CD14-positive monocyte (primary cell): ENCODE data around the gene REPIN1. TPM values are rescaled to one million over a fixed set of nuclear protein-coding genes. Genes with fewer than 3 reads are reported as not detected.

Experiments
- DNase-seq, 3 donors: peaks; one replicate each; pipeline ENCODE4 v3.0.0-alpha.2; 2011 to 2022
- H2AFZ ChIP-seq: 2 replicates; pipeline ENCODE4 v1.6.0; 2012; ENCODE audit warnings: mild to moderate bottlenecking, low read depth, low read length, inconsistent platforms; ENCODE audit not compliant: insufficient read depth, poor library complexity, severe bottlenecking
- H3K27ac ChIP-seq, 2 donors: 1 replicate in 1 of 2; 2 replicates in 1 of 2; pipeline ENCODE4 v1.5.1; 2012 to 2013; ENCODE audit warnings: low read length in 2 of 2, control low read depth in 1 of 2, inconsistent platforms in 1 of 2, low read depth in 1 of 2, mild to moderate bottlenecking in 1 of 2
- H3K27me3 ChIP-seq, 2 donors: one replicate each; pipeline versions ENCODE4 v1.6.0 to v1.6.1; 2011 to 2013; ENCODE audit warnings: low read length in 2 of 2; ENCODE audit not compliant: control insufficient read depth in 2 of 2, insufficient read depth in 2 of 2
- H3K36me3 ChIP-seq, 2 donors: replicated peaks in 1 of 2; 1 replicate in 1 of 2; 2 replicates in 1 of 2; pipeline versions ENCODE4 v1.5.1 to v1.6.1; 2012 to 2013; ENCODE audit warnings: low read length in 2 of 2, control low read depth in 1 of 2, inconsistent platforms in 1 of 2, mild to moderate bottlenecking in 1 of 2; ENCODE audit not compliant: insufficient read depth in 2 of 2, control insufficient read depth in 1 of 2
- H3K4me1 ChIP-seq, 2 donors: 1 replicate in 1 of 2; 2 replicates in 1 of 2; pipeline versions ENCODE4 v1.5.1 to v1.6.1; 2012 to 2013; ENCODE audit warnings: low read length in 2 of 2, control low read depth in 1 of 2, inconsistent platforms in 1 of 2, mild to moderate bottlenecking in 1 of 2, moderate library complexity in 1 of 2; ENCODE audit not compliant: insufficient read depth in 2 of 2, control insufficient read depth in 1 of 2
- H3K4me2 ChIP-seq: replicated peaks from 2 replicates; pipeline ENCODE3; 2012; ENCODE audit warnings: low read length, moderate library complexity, mild to moderate bottlenecking; ENCODE audit not compliant: poor library complexity, severe bottlenecking; ENCODE audit errors: extremely low read depth
- H3K4me3 ChIP-seq, 3 experiments: fragments of 200-600 bp in 1 of 3; sonication (generic) in 1 of 3; replicated peaks in 1 of 3; 1 replicate in 2 of 3; 2 replicates in 1 of 3; pipeline ENCODE4 v1.5.1; 2011 to 2013; ENCODE audit warnings: low read length in 3 of 3, mild to moderate bottlenecking in 3 of 3, control low read depth in 2 of 3, low read depth in 2 of 3, inconsistent platforms in 1 of 3, moderate library complexity in 1 of 3
- H3K79me2 ChIP-seq: 2 replicates; pipeline ENCODE4 v1.6.0; 2012; ENCODE audit warnings: mild to moderate bottlenecking, control low read depth, inconsistent platforms, low read length, moderate library complexity; ENCODE audit not compliant: insufficient read depth
- H3K9ac ChIP-seq: 2 replicates; pipeline ENCODE4 v1.6.0; 2017; ENCODE audit warnings: low read length, mild to moderate bottlenecking; ENCODE audit not compliant: insufficient read depth, poor library complexity, severe bottlenecking
- H3K9me3 ChIP-seq, 2 donors: replicated peaks in 1 of 2; 1 replicate in 1 of 2; 2 replicates in 1 of 2; pipeline versions ENCODE4 v1.5.1 to v1.6.1; 2012 to 2013; ENCODE audit warnings: low read length in 2 of 2, control low read depth in 1 of 2; ENCODE audit not compliant: control insufficient read depth in 1 of 2, insufficient read depth in 1 of 2
- H4K20me1 ChIP-seq: 2 replicates; pipeline ENCODE4 v1.6.0; 2012; ENCODE audit warnings: mild to moderate bottlenecking, low read length, control low read depth, moderate library complexity; ENCODE audit not compliant: insufficient read depth
- H3K27ac Mint-ChIP-seq, 7 donors: one replicate each; pipeline ENCODE4 v1.8.0; 2020; ENCODE audit warnings: mild to moderate bottlenecking in 7 of 7, mixed read lengths in 7 of 7, moderate library complexity in 6 of 7, inconsistent platforms in 2 of 7
- H3K27me3 Mint-ChIP-seq, 3 donors: one replicate each; pipeline ENCODE4 v1.8.0; 2021 to 2022; ENCODE audit warnings: low read depth in 3 of 3, mild to moderate bottlenecking in 3 of 3, mixed read lengths in 3 of 3, moderate library complexity in 3 of 3, inconsistent platforms in 1 of 3
- H3K36me3 Mint-ChIP-seq, 2 donors: one replicate each; pipeline ENCODE4 v1.8.0; 2020; ENCODE audit warnings: mixed read lengths in 2 of 2, inconsistent platforms in 1 of 2, mild to moderate bottlenecking in 1 of 2
- H3K4me1 Mint-ChIP-seq: one replicate; pipeline ENCODE4 v1.8.0; 2020; ENCODE audit warnings: mild to moderate bottlenecking, mixed read lengths
- H3K4me3 Mint-ChIP-seq, 2 donors: one replicate each; pipeline ENCODE4 v1.8.0; 2020; ENCODE audit warnings: mild to moderate bottlenecking in 2 of 2, mixed read lengths in 2 of 2, moderate library complexity in 1 of 2
- H3K9me3 Mint-ChIP-seq, 7 donors: one replicate each; pipeline ENCODE4 v1.8.0; 2020 to 2022; ENCODE audit warnings: mixed read lengths in 7 of 7, mild to moderate bottlenecking in 6 of 7, moderate library complexity in 6 of 7, inconsistent platforms in 2 of 7
- WGBS: methylation state at CpG from one replicate; pipeline ENCODE4 v1.1.5; 2013; ENCODE audit warnings: missing lambda C conversion rate; ENCODE audit not compliant: insufficient coverage; 5-methylcytosine and 5-hydroxymethylcytosine counted together
- intact Hi-C, 2 donors: fragments of 100-400 bp; cut with micrococcal nuclease; formaldehyde crosslinking; loops; one replicate each; pipeline versions ENCODE4 v1.15.0 to v1.15.1; 2023
- polyA plus RNA-seq, 3 donors: library from polyadenylated mRNA; depleted of rRNA in 1 of 3; unstranded in 2 of 3; stranded (reverse) in 1 of 3; fragments of 300-500 nt in 2 of 3; fragments of >200 nt in 1 of 3; fragmentation: Illumina TruSeq in 2 of 3; gene quantifications; 1 replicate in 2 of 3; 2 replicates in 1 of 3; pipeline ENCODE4 v1.2.3, GENCODE V29; 2012 to 2021
- TF ChIP-seq, protein P1 (sequence below): fragments of 200-600 bp; IDR thresholded peaks from one replicate; pipeline ENCODE4 v1.8.0; 2022; ENCODE audit warnings: antibody characterized with exemption, mild to moderate bottlenecking

The REPIN1 gene
- polyA plus RNA-seq, 3 donors, result 32.7 to 42.9 (median 39.0) TPM

DNA sequence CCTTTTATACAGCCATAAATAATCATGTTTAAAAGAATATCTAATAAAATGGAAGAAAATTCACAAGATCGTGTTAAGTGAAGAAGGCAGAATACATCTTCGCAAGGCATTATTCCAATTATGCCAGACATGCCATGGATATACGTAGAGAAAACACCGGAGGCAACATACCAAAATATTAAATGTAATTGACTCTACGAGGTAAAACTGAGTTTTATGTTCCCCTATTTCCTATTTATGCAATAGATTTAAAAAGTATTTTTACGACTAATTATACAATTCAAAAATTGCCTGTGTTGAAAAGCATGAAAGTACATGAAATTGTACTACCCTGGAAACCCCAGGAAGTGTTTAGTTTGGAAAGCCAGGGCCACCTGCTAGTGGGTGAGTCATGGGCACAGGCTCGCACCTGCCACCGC, 936 bp upstream of the REPIN1 start:
- peaks cover 64% of the 10 kb centered on the region for H3K4me1 Mint-ChIP-seq
- Histone ChIP-seq H3K36me3 (peaks cover 14 to 24% of the 10 kb centered on the region in 2 donors), H3K79me2 (peaks cover 41% of the 10 kb centered on the region), H3K9me3 (no peaks in the 10 kb centered on the region), H3K9ac (peak overlapping the region; percentile 93), H3K27me3 (no peaks in the 10 kb centered on the region), H3K27ac (peak overlapping the region; percentile 83 to 95), H4K20me1 (peaks cover 36% of the 10 kb centered on the region), H3K4me3 (peak overlapping the region; percentile 53 to 91 (median 58)), H3K4me2 (peak overlapping the region; percentile 95), H3K4me1 (peaks cover 64 to 76% of the 10 kb centered on the region in 2 donors), H2AFZ (peak overlapping the region; percentile 92)
- intact Hi-C loops, result loop anchor here (5.0 to 10.0 kb wide), 2 partner anchors 417 to 525 kb away; no protein-coding TSS in a partner anchor
- peaks cover 8 to 19% of the 10 kb centered on the region in 2 donors for H3K36me3 Mint-ChIP-seq
- TF ChIP-seq, protein P1, sequence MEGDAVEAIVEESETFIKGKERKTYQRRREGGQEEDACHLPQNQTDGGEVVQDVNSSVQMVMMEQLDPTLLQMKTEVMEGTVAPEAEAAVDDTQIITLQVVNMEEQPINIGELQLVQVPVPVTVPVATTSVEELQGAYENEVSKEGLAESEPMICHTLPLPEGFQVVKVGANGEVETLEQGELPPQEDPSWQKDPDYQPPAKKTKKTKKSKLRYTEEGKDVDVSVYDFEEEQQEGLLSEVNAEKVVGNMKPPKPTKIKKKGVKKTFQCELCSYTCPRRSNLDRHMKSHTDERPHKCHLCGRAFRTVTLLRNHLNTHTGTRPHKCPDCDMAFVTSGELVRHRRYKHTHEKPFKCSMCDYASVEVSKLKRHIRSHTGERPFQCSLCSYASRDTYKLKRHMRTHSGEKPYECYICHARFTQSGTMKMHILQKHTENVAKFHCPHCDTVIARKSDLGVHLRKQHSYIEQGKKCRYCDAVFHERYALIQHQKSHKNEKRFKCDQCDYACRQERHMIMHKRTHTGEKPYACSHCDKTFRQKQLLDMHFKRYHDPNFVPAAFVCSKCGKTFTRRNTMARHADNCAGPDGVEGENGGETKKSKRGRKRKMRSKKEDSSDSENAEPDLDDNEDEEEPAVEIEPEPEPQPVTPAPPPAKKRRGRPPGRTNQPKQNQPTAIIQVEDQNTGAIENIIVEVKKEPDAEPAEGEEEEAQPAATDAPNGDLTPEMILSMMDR, result no peak
- peak overlapping the region; percentile 83 to 92 (median 88) for H3K27ac Mint-ChIP-seq
- peaks cover 0 to 1% (median 0%) of the 10 kb centered on the region in 3 donors for H3K27me3 Mint-ChIP-seq
- no peak for DNase-seq
- H3K9me3 Mint-ChIP-seq, result peaks cover 0 to 2% (median 0%) of the 10 kb centered on the region in 7 donors
- 0% methylated on average over 2 of the region's 8 CpGs for WGBS
- H3K4me3 Mint-ChIP-seq, result peak overlapping the region; percentile 71 to 73

DNA sequence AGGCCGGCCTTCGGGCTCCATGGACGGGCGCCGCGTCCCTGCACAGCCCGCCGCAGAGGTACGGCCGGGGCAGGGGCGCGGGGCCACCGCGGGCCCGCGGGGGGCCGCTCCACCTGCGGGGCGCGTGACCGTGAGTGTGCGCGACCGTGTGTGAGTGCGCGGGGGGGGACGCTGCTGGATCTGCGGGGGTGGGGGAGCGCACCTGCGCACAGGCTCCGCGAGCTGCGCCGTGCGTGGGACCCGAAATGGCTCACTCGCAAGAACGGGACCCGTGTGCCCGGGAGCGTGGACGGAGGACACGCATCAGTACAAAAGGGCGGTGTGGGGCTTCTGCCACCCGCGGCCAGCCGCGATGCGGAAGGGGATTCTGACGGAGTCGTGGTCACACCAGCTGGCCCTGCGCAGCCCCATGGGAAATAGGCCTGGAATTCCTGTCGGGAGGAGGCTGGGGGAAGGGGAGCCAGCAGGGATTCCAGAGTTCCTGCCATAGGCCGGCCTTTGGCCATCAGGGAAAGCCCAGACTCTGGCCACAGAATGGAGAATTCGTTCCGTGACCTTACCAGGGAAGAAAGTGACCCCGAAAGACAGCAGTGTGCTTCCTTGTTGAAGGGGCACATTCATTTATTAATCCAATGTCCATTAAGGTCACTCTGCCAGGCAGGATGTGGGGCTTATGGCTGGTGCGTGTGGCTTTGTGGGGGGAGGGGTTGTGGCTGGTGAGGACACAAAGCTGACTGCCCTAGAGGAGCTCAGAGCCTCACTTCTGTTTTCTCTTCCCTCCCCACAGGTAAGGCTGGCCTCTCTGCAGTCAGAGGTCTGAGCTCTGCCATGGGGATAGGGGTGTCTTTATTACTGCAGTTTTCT, 494 bp downstream of the REPIN1 start:
- no peaks in the 10 kb centered on the region for H3K9me3 ChIP-seq
- intact Hi-C loops, result loop anchor here (5.0 to 10.0 kb wide), 2 partner anchors 416 to 527 kb away; no protein-coding TSS in a partner anchor
- peak overlapping the region; percentile 58 to 91 (median 73) for H3K4me3 ChIP-seq
- H3K4me1 ChIP-seq, result peaks cover 53 to 67% of the 10 kb centered on the region in 2 donors
- peak overlapping the region; percentile 95 for H3K4me2 ChIP-seq
- peak overlapping the region; percentile 93 for H3K9ac ChIP-seq
- 0% methylated on average over 54 of the region's 58 CpGs for WGBS
- peak overlapping the region; percentile 95 to 97 for H3K4me3 Mint-ChIP-seq
- H3K4me1 Mint-ChIP-seq, result peaks cover 58% of the 10 kb centered on the region
- TF ChIP-seq, protein P1, result no peak
- peaks cover 28 to 38% of the 10 kb centered on the region in 2 donors for H3K36me3 ChIP-seq
- H2AFZ ChIP-seq, result peak overlapping the region; percentile 92
- H3K9me3 Mint-ChIP-seq, result peaks cover 0 to 2% (median 0%) of the 10 kb centered on the region in 7 donors
- no peaks in the 10 kb centered on the region for H3K27me3 ChIP-seq
- H3K79me2 ChIP-seq, result peaks cover 55% of the 10 kb centered on the region
- peaks cover 17 to 33% of the 10 kb centered on the region in 2 donors for H3K36me3 Mint-ChIP-seq
- peak overlapping the region; percentile 91 to 98 (median 95) for H3K27ac Mint-ChIP-seq
- no peaks in the 10 kb centered on the region for H3K27me3 Mint-ChIP-seq
- peaks cover 50% of the 10 kb centered on the region for H4K20me1 ChIP-seq
- DNase-seq, result peak in 2 of 3 donors; percentile 43 to 57
- peak overlapping the region; percentile 83 to 95 for H3K27ac ChIP-seq
